Activated CD4-positive, alpha-beta memory T cell treated with anti-CD3 and anti-CD28 coated beads, Interleukin-2, amount 10 ng/mL, durations not matched to agents 7 days and 5 days (primary cell): ENCODE measurements around the gene PAQR9. TPM values are rescaled to one million over a fixed set of nuclear protein-coding genes. Genes with fewer than 3 reads are reported as not detected.

Source experiments
- CTCF ChIA-PET: fragments of 350-600 bp; sonication (Branson Sonifier 250); formaldehyde crosslinking; loops from one replicate; lab custom pipeline; 2021; ENCODE audit warnings: antibody characterized with exemption, inconsistent platforms; lab: Charles Lee
- POLR2A ChIA-PET: fragments of 350-600 bp; sonication (Branson Sonifier 250); formaldehyde crosslinking; loops from one replicate; lab custom pipeline; 2021; ENCODE audit warnings: antibody characterized with exemption; lab: Charles Lee
- DNase-seq: peaks from one replicate; pipeline ENCODE4 v3.0.0-alpha.2; 2020
- H3K27ac Mint-ChIP-seq: one replicate; pipeline ENCODE4 v1.8.0; 2021; ENCODE audit warnings: mild to moderate bottlenecking, mixed read lengths
- H3K27me3 Mint-ChIP-seq: one replicate; pipeline ENCODE4 v1.8.0; 2021; ENCODE audit warnings: mixed read lengths
- H3K36me3 Mint-ChIP-seq: one replicate; pipeline ENCODE4 v1.8.0; 2021; ENCODE audit warnings: low read depth, mixed read lengths
- H3K4me1 Mint-ChIP-seq: one replicate; pipeline ENCODE4 v1.8.0; 2021; ENCODE audit warnings: mixed read lengths
- H3K4me3 Mint-ChIP-seq: one replicate; pipeline ENCODE4 v1.8.0; 2021; ENCODE audit warnings: mild to moderate bottlenecking, mixed read lengths
- H3K9me3 Mint-ChIP-seq: one replicate; pipeline ENCODE4 v1.8.0; 2021; ENCODE audit warnings: mixed read lengths
- total RNA-seq, 2 experiments: library from RNA; stranded (reverse); gene quantifications; one replicate each; pipeline ENCODE4 v1.2.3, GENCODE V29; 2021

The PAQR9 gene
- total RNA-seq, 2 experiments from 2014 or later = not detected

- no peaks in the 10 kb centered on the region for H3K4me1 Mint-ChIP-seq
These were observed 17.6 kb upstream of the PAQR9 start for GRCh38 chr3:142981108-142981507.

DNA sequence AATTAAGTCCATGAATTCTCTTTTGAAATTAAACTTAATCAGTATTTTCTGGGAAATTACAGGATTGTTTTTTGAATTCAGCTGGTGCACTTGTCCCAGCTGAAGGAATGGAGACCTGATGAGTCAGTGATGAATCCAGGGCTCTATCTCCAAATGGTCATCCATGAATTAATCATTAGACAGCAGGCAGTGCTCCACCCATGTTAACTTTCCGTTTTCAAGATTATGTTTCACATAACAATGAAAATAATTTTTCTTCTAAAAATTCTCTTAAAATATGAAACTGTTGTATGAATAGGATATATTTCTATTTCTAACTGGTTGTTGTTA is 13.9 kb upstream of the PAQR9 start:
- Mint-ChIP-seq H3K9me3 (no peaks in the 10 kb centered on the region), H3K27ac (no peak overlapping the region), H3K36me3 (no peaks in the 10 kb centered on the region), H3K4me3 (no peak overlapping the region), H3K27me3 (peaks cover 30% of the 10 kb centered on the region), H3K4me1 (no peaks in the 10 kb centered on the region)
- POLR2A ChIA-PET = interaction anchor here (0.8 kb wide), 1 partner anchor 13 kb away, joined by 3 read pairs; no protein-coding TSS in a partner anchor
- CTCF ChIA-PET = interaction anchor here (2.8 kb wide), 1 partner anchor 149 kb away, joined by 9 read pairs; no protein-coding TSS in a partner anchor
- no peak for DNase-seq

More at GRCh38 chr3:142981108-142981507, 17.6 kb upstream of the PAQR9 start:
- DNase-seq = no peak
- Mint-ChIP-seq H3K27ac (no peak overlapping the region), H3K27me3 (peaks cover 28% of the 10 kb centered on the region), H3K4me3 (no peak overlapping the region), H3K9me3 (no peaks in the 10 kb centered on the region), H3K36me3 (no peaks in the 10 kb centered on the region)
- ChIA-PET POLR2A (no interaction called here), CTCF (interaction anchor here (1.0 to 1.4 kb wide), 4 partner anchors 10 to 152 kb away, joined by 3 to 5 read pairs (median 4); no protein-coding TSS in a partner anchor)

DNA sequence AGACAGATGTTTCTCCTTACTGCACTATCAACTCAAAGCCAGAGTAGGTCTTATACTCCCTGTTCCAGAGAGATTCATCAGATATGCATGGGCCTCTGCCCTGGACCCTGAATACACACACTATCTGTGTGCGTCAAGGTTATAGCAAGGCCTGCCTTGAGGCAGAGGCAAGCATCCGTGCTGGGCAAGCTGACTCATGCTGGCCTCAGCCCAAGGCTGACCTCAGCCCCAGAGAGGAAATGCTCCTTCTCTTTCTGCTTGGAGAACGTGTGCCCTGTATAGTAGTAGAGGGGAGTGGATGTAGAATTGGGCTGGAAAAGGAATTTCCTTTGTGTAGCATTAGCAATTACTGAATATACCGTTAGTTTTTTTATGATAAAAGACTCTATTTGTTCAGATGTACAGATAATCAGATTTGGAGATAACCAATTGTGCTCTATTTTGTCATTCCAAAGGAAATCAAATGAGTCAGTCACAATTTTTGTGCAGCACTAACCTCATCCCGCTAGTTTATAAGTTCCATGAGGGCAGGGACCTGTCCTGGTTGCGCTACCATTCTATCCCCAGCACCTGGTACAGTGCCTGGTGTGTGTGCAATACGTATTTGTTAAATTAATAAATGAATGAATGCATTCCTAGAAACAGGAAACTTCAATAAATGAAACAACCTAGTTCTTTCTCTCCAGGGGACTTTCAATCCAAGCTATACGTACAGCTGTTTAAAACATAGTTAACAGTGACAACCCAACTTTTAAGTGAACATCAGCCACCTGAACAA is 13.3 kb upstream of the PAQR9 start:
- no peak overlapping the region for H3K4me3 Mint-ChIP-seq
- no peaks in the 10 kb centered on the region for H3K4me1 Mint-ChIP-seq
- ChIA-PET CTCF (interaction anchor here (0.7 to 2.8 kb wide), 2 partner anchors 148 to 289 kb away, joined by 3 to 9 read pairs; no protein-coding TSS in a partner anchor), POLR2A (no interaction called here)
- peaks cover 29% of the 10 kb centered on the region for H3K27me3 Mint-ChIP-seq
- no peaks in the 10 kb centered on the region for H3K36me3 Mint-ChIP-seq
- no peak for DNase-seq
- H3K27ac Mint-ChIP-seq = no peak overlapping the region
- no peaks in the 10 kb centered on the region for H3K9me3 Mint-ChIP-seq

DNA sequence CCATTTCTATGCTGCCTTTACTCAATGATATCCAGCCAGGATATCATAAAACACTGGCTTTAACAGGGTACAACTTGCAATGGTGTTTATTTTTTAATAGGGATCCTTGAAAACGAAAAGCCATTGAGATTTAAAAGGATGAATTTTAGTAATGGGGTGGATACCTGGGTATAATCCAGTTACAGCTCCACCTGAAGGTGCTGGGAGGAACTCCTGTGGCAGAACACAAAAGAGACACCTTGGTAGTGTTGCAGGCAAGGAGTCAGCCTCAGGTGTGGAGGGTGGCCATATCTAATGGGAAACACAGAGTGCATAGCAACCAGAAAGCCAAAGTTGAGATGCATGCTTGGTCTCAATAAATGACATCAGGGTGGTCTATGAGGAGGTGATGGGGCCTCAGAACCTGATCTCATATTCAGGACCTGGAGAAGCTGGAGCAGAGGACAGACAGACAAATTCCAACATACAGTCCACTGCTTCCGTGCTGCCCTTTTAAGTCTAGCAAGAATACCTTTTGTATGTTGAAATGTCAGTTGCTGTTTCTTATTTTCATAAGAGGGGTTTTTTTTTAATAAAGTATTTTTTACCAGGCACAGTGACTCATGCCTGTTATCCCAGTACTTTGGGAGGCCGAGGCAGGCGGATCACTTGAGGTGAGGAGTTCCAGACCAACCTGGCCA is 12.0 kb upstream of the PAQR9 start:
- ChIA-PET CTCF (no interaction called here), POLR2A (no interaction called here)
- Mint-ChIP-seq H3K36me3 (no peaks in the 10 kb centered on the region), H3K9me3 (no peaks in the 10 kb centered on the region), H3K27ac (no peak overlapping the region), H3K27me3 (peaks cover 31% of the 10 kb centered on the region), H3K4me1 (no peaks in the 10 kb centered on the region), H3K4me3 (no peak overlapping the region)
- DNase-seq = no peak

GRCh38 chr3:142973217-142974009 is 9.9 kb upstream of the PAQR9 start:
- no peak overlapping the region for H3K27ac Mint-ChIP-seq
- CTCF ChIA-PET = interaction anchor here (0.6 kb wide), 1 partner anchor 22 kb away, joined by 3 read pairs; no protein-coding TSS in a partner anchor
- no peak for DNase-seq
- peaks cover 30% of the 10 kb centered on the region for H3K27me3 Mint-ChIP-seq
- POLR2A ChIA-PET = no interaction called here
- H3K4me1 Mint-ChIP-seq = no peaks in the 10 kb centered on the region
- no peaks in the 10 kb centered on the region for H3K9me3 Mint-ChIP-seq
- no peak overlapping the region for H3K4me3 Mint-ChIP-seq
- no peaks in the 10 kb centered on the region for H3K36me3 Mint-ChIP-seq

GRCh38 chr3:142972092-142972753 is 8.7 kb upstream of the PAQR9 start:
- no peaks in the 10 kb centered on the region for H3K36me3 Mint-ChIP-seq
- no peak overlapping the region for H3K4me3 Mint-ChIP-seq
- ChIA-PET CTCF (no interaction called here), POLR2A (no interaction called here)
- no peaks in the 10 kb centered on the region for H3K9me3 Mint-ChIP-seq
- no peak overlapping the region for H3K27ac Mint-ChIP-seq
- DNase-seq = no peak
- no peaks in the 10 kb centered on the region for H3K4me1 Mint-ChIP-seq
- H3K27me3 Mint-ChIP-seq = peaks cover 35% of the 10 kb centered on the region

GRCh38 chr3:142971431-142971830 is 8.0 kb upstream of the PAQR9 start:
- DNase-seq = no peak
- H3K4me1 Mint-ChIP-seq = no peaks in the 10 kb centered on the region
- no peak overlapping the region for H3K4me3 Mint-ChIP-seq
- peaks cover 34% of the 10 kb centered on the region for H3K27me3 Mint-ChIP-seq
- no peak overlapping the region for H3K27ac Mint-ChIP-seq
- no peaks in the 10 kb centered on the region for H3K9me3 Mint-ChIP-seq
- POLR2A ChIA-PET = no interaction called here
- no peaks in the 10 kb centered on the region for H3K36me3 Mint-ChIP-seq
- CTCF ChIA-PET = no interaction called here

GRCh38 chr3:142968319-142969025 is 5.0 kb upstream of the PAQR9 start:
- no peak overlapping the region for H3K4me3 Mint-ChIP-seq
- no peaks in the 10 kb centered on the region for H3K36me3 Mint-ChIP-seq
- no peak for DNase-seq
- POLR2A ChIA-PET = no interaction called here
- H3K4me1 Mint-ChIP-seq = peaks cover 3% of the 10 kb centered on the region
- peaks cover 47% of the 10 kb centered on the region for H3K27me3 Mint-ChIP-seq
- H3K27ac Mint-ChIP-seq = no peak overlapping the region
- CTCF ChIA-PET = no interaction called here
- H3K9me3 Mint-ChIP-seq = no peaks in the 10 kb centered on the region

DNA sequence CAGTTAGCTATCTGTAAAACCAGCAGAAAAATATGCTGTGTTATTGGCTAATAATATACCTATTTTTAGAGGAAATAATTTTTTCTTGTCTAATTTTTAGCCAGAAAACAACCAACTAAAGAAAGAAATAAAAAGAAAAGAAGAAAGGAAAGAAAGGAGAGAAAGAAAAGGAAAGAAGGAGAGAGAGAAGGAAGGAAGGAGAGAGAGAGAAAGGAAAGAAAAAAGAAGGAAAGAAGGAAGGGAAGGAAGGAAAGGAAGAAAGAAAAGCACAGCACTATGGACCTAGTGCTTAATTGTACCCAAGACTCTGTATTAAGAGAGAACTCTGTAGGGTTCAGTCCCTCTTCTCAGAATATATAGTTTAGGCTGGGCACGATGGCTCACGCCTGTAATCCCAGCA is 3.3 kb upstream of the PAQR9 start:
- no peak for DNase-seq
- CTCF ChIA-PET = interaction anchor here (0.7 kb wide), 1 partner anchor 394 kb away, joined by 4 read pairs; no protein-coding TSS in a partner anchor
- H3K27me3 Mint-ChIP-seq = peaks cover 55% of the 10 kb centered on the region
- no peak overlapping the region for H3K27ac Mint-ChIP-seq
- H3K4me3 Mint-ChIP-seq = no peak overlapping the region
- no peaks in the 10 kb centered on the region for H3K9me3 Mint-ChIP-seq
- POLR2A ChIA-PET = no interaction called here
- peaks cover 15% of the 10 kb centered on the region for H3K4me1 Mint-ChIP-seq
- H3K36me3 Mint-ChIP-seq = no peaks in the 10 kb centered on the region

- no peak for DNase-seq
- ChIA-PET POLR2A (no interaction called here), CTCF (interaction anchor here (0.6 to 1.3 kb wide), 2 partner anchors 137 to 1287 kb away, joined by 3 to 5 read pairs; no protein-coding TSS in a partner anchor)
- Mint-ChIP-seq H3K36me3 (no peaks in the 10 kb centered on the region), H3K4me3 (no peak overlapping the region), H3K27me3 (peaks cover 61% of the 10 kb centered on the region), H3K9me3 (no peaks in the 10 kb centered on the region), H3K4me1 (peaks cover 15% of the 10 kb centered on the region), H3K27ac (no peak overlapping the region)
These were observed 2.1 kb upstream of the PAQR9 start for GRCh38 chr3:142965581-142965980.

GRCh38 chr3:142963234-142963515 is 299 bp downstream of the PAQR9 start:
- H3K4me1 Mint-ChIP-seq = peaks cover 15% of the 10 kb centered on the region
- CTCF ChIA-PET = interaction anchor here (0.5 kb wide), 1 partner anchor 247 kb away, joined by 3 read pairs; no protein-coding TSS in a partner anchor
- peaks cover 70% of the 10 kb centered on the region for H3K27me3 Mint-ChIP-seq
- no peaks in the 10 kb centered on the region for H3K36me3 Mint-ChIP-seq
- no peak overlapping the region for H3K27ac Mint-ChIP-seq
- no peak for DNase-seq
- peak overlapping the region; percentile 70 for H3K4me3 Mint-ChIP-seq
- no peaks in the 10 kb centered on the region for H3K9me3 Mint-ChIP-seq
- POLR2A ChIA-PET = interaction anchor here (1.1 kb wide), 1 partner anchor 19 kb away, joined by 4 read pairs; no protein-coding TSS in a partner anchor
